Endothelial cell of umbilical vein (primary cell): ENCODE results near the gene IRF8. TPM values are rescaled to one million over a fixed set of nuclear protein-coding genes. Genes with fewer than 3 reads are reported as not detected.

Experiments used
- BruUV-seq: library from RNA; stranded (reverse); fragments of 400-500 nt; replicated peaks from 2 replicates; lab custom pipeline; 2021; lab: Mats Ljungman, UMichigan
- CTCF ChIA-PET: fragments of 300-600, 350-600 bp; sonication (Branson Sonifier 250); formaldehyde crosslinking; loops from one replicate; lab custom pipeline; 2021; ENCODE audit warnings: antibody characterized with exemption, inconsistent platforms; lab: Charles Lee
- POLR2A ChIA-PET: fragments of 300-600, 350-600 bp; sonication (Branson Sonifier 250); formaldehyde crosslinking; loops from one replicate; lab custom pipeline; 2021; ENCODE audit warnings: antibody characterized with exemption, inconsistent platforms; lab: Charles Lee
- DNase-seq: peaks from one replicate; pipeline ENCODE4 v3.0.0-alpha.2; 2011; ENCODE audit warnings: low read depth, low spot score
- FAIRE-seq: peaks from 2 replicates; lab custom pipeline; 2011; peaks lifted over from hg19 to GRCh38; lab: Jason Lieb, UNC
- H2AFZ ChIP-seq: 2 replicates; pipeline ENCODE4 v1.6.0; 2012; ENCODE audit warnings: low read depth, low read length, control low read depth, inconsistent platforms
- H3K27ac ChIP-seq: 2 replicates; pipeline ENCODE4 v1.5.1; 2011; ENCODE audit warnings: low read depth, mild to moderate bottlenecking, control low read depth, low read length, moderate library complexity; ENCODE audit not compliant: insufficient read depth
- H3K27me3 ChIP-seq, 2 experiments: 2 replicates each; pipeline versions ENCODE4 v1.6.0 to v1.6.1; 2011; ENCODE audit warnings: low read length in 2 of 2, mixed read lengths in 1 of 2; ENCODE audit not compliant: control insufficient read depth in 2 of 2, insufficient read depth in 2 of 2
- H3K36me3 ChIP-seq, 2 experiments: 2 replicates in 1 of 2; 3 replicates in 1 of 2; pipeline ENCODE4 v1.5.1; 2011; ENCODE audit warnings: low read length in 2 of 2, mild to moderate bottlenecking in 1 of 2, moderate library complexity in 1 of 2; ENCODE audit not compliant: control insufficient read depth in 2 of 2, insufficient read depth in 2 of 2; ENCODE audit errors: extremely low read depth in 1 of 2
- H3K4me1 ChIP-seq: 3 replicates; pipeline ENCODE4 v1.5.1; 2011; ENCODE audit warnings: mild to moderate bottlenecking, low read length; ENCODE audit not compliant: control insufficient read depth, insufficient read depth; ENCODE audit errors: extremely low read depth
- H3K4me2 ChIP-seq: 2 replicates; pipeline ENCODE4 v1.6.1; 2011; ENCODE audit warnings: low read length, control low read depth, mixed read lengths; ENCODE audit not compliant: insufficient read depth
- H3K4me3 ChIP-seq, 3 experiments: fragments of 200-600 bp in 1 of 3; sonication (generic), shearing (Covaris generic) in 1 of 3; replicated peaks in 1 of 3; 2 replicates each; pipeline ENCODE4 v1.5.1; 2011 to 2016; ENCODE audit warnings: control low read depth in 3 of 3, low read length in 3 of 3, mild to moderate bottlenecking in 2 of 3, inconsistent platforms in 1 of 3, low read depth in 1 of 3, moderate library complexity in 1 of 3; ENCODE audit not compliant: insufficient read depth in 1 of 3
- H3K79me2 ChIP-seq: 2 replicates; pipeline ENCODE4 v1.6.0; 2012; ENCODE audit warnings: low read length, inconsistent platforms; ENCODE audit not compliant: control insufficient read depth, insufficient read depth
- H3K9ac ChIP-seq: replicated peaks from 2 replicates; pipeline ENCODE3; 2011; ENCODE audit warnings: low read length, control low read depth; ENCODE audit not compliant: insufficient read depth; ENCODE audit errors: extremely low read depth
- H3K9me1 ChIP-seq: replicated peaks from 3 replicates; pipeline ENCODE4 v1.6.0; 2011; ENCODE audit warnings: mild to moderate bottlenecking, low read length; ENCODE audit not compliant: control insufficient read depth, insufficient read depth; ENCODE audit errors: extremely low read depth
- H3K9me3 ChIP-seq: replicated peaks from 2 replicates; pipeline ENCODE4 v1.5.1; 2012; ENCODE audit warnings: low read length, inconsistent platforms; ENCODE audit not compliant: control insufficient read depth, insufficient read depth
- H4K20me1 ChIP-seq: replicated peaks from 2 replicates; pipeline ENCODE3; 2011; ENCODE audit warnings: mild to moderate bottlenecking, low read length; ENCODE audit not compliant: control insufficient read depth, insufficient read depth; ENCODE audit errors: extremely low read depth
- EZH2 ChIP-seq: IDR thresholded peaks from 2 replicates; pipeline ENCODE4 v1.6.1; 2012; ENCODE audit warnings: borderline replicate concordance, low read depth, mild to moderate bottlenecking, moderate library complexity, low read length, inconsistent platforms; ENCODE audit not compliant: severe bottlenecking
- FOS ChIP-seq: IDR thresholded peaks from 2 replicates; pipeline ENCODE4 v1.6.1; 2011; ENCODE audit warnings: mild to moderate bottlenecking, low read length, moderate library complexity, borderline replicate concordance; ENCODE audit not compliant: insufficient read depth
- GATA2 ChIP-seq: IDR thresholded peaks from 2 replicates; pipeline ENCODE4 v1.7.0; 2011; ENCODE audit warnings: low read depth, mild to moderate bottlenecking, moderate library complexity, mixed read lengths, low read length; ENCODE audit not compliant: insufficient read length, insufficient read depth
- JUN ChIP-seq: IDR thresholded peaks from 2 replicates; pipeline ENCODE4 v1.6.1; 2011; ENCODE audit warnings: borderline replicate concordance, low read depth; ENCODE audit not compliant: insufficient read length, insufficient read depth
- MYC ChIP-seq: IDR thresholded peaks from one replicate; pipeline ENCODE4 v1.6.1; 2011; ENCODE audit warnings: mild to moderate bottlenecking, low read depth, low read length
- POLR2A ChIP-seq: IDR thresholded peaks from 2 replicates; pipeline ENCODE4 v1.6.1; 2012; ENCODE audit warnings: low read depth, mild to moderate bottlenecking, control low read depth, low read length
- POLR2AphosphoS5 ChIP-seq: IDR thresholded peaks from 2 replicates; pipeline ENCODE4 v1.6.1; 2012; ENCODE audit warnings: low read depth, mild to moderate bottlenecking, control low read depth, low read length, moderate library complexity; ENCODE audit not compliant: insufficient read depth
- dilution Hi-C: fragments of 300-500 bp; cut with MboI; formaldehyde crosslinking; loops from one replicate; pipeline ENCODE4 v1.15.0; 2019; ENCODE audit warnings: low sequenced_read_pairs; ENCODE audit not compliant: extremely low pct_ligation_motif_present
- intact Hi-C: fragments of 100-400 bp; cut with micrococcal nuclease; formaldehyde crosslinking; loops from one replicate; pipeline ENCODE4 v1.10.0; 2022
- polyA plus RNA-seq, 4 experiments: library from polyadenylated mRNA; depleted of rRNA in 3 of 4; stranded (reverse) in 3 of 4; unstranded in 1 of 4; fragments of >200 nt; gene quantifications; 2 replicates each; pipeline versions ENCODE4 v1.2.1 to v1.2.3, GENCODE V29; 2011 to 2012; ENCODE audit warnings: missing spikeins in 1 of 4
- total RNA-seq: library from RNA; stranded (reverse); gene quantifications from 2 replicates; pipeline ENCODE4 v1.2.3, GENCODE V29; 2021
- TF ChIP-seq, protein P1 (sequence below), 2 donors: IDR thresholded peaks; 1 replicate in 1 of 2; 2 replicates in 1 of 2; pipeline ENCODE4 v1.5.1; 2011; ENCODE audit warnings: low read length in 2 of 2, mild to moderate bottlenecking in 2 of 2, moderate library complexity in 2 of 2, control low read depth in 1 of 2, inconsistent platforms in 1 of 2, low read depth in 1 of 2; ENCODE audit not compliant: insufficient read depth in 1 of 2; ENCODE audit errors: extremely low read depth in 1 of 2
- TF ChIP-seq, protein P2 (sequence below): IDR thresholded peaks from 2 replicates; pipeline ENCODE4 v1.6.1; 2011; ENCODE audit not compliant: insufficient read depth, insufficient read length

Gene IRF8
- total and polyA plus RNA-seq, 2 donors (not counting 3 experiments of a cell fraction or from before 2014, with no cell fraction given), result not detected

DNA sequence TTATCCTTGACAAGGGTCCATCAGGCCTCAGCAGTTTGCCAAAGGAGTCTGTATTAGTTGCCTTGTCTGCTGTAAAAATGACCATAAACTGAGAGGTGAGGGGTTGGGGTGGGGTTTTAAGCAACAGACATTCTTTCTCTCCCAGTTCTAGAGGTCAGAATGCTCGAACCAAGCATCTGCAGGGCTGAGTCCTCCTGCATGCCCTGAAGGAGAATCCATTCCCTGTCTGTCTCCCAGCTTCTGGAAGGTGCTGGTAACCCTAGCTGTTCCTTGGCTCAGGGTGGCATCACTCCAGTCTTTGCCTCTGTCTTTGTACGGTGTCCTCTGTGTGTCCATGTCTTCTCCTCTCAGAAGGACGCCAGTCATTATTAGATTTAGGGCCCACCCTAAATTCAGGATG is 17.5 kb upstream of the IRF8 start:
- Histone ChIP-seq H3K4me2 (no peak overlapping the region), H4K20me1 (no peaks in the 10 kb centered on the region), H3K9ac (no peak overlapping the region), H3K9me1 (no peaks in the 10 kb centered on the region), H3K4me1 (peaks cover 3% of the 10 kb centered on the region), H3K9me3 (no peaks in the 10 kb centered on the region), H3K27me3 (peaks cover 5 to 18% of the 10 kb centered on the region in 2 experiments), H3K4me3 (no peak overlapping the region), H3K27ac (no peak overlapping the region), H3K79me2 (no peaks in the 10 kb centered on the region), H2AFZ (no peak overlapping the region), H3K36me3 (no peaks in the 10 kb centered on the region)
- TF ChIP-seq MYC, result no peak
- TF ChIP-seq JUN, result no peak
- no peak for TF ChIP-seq EZH2
- TF ChIP-seq, protein P1, sequence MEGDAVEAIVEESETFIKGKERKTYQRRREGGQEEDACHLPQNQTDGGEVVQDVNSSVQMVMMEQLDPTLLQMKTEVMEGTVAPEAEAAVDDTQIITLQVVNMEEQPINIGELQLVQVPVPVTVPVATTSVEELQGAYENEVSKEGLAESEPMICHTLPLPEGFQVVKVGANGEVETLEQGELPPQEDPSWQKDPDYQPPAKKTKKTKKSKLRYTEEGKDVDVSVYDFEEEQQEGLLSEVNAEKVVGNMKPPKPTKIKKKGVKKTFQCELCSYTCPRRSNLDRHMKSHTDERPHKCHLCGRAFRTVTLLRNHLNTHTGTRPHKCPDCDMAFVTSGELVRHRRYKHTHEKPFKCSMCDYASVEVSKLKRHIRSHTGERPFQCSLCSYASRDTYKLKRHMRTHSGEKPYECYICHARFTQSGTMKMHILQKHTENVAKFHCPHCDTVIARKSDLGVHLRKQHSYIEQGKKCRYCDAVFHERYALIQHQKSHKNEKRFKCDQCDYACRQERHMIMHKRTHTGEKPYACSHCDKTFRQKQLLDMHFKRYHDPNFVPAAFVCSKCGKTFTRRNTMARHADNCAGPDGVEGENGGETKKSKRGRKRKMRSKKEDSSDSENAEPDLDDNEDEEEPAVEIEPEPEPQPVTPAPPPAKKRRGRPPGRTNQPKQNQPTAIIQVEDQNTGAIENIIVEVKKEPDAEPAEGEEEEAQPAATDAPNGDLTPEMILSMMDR (IDR thresholded peaks at IDR 0.05; ENCODE audit: extremely low read depth in 1 of 2, insufficient read depth in 1 of 2, low read depth in 1 of 2, low read length in 2 of 2), result no peak
- ChIA-PET CTCF (interaction anchor here (1.2 kb wide), 1 partner anchor 11 kb away, joined by 3 read pairs; no protein-coding TSS in a partner anchor), POLR2A (no interaction called here)
- BruUV-seq, result no TSS peak
- dilution Hi-C loops, result no loop called here
- no peak for FAIRE-seq
- intact Hi-C loops, result no loop called here
- DNase-seq, result no peak

DNA sequence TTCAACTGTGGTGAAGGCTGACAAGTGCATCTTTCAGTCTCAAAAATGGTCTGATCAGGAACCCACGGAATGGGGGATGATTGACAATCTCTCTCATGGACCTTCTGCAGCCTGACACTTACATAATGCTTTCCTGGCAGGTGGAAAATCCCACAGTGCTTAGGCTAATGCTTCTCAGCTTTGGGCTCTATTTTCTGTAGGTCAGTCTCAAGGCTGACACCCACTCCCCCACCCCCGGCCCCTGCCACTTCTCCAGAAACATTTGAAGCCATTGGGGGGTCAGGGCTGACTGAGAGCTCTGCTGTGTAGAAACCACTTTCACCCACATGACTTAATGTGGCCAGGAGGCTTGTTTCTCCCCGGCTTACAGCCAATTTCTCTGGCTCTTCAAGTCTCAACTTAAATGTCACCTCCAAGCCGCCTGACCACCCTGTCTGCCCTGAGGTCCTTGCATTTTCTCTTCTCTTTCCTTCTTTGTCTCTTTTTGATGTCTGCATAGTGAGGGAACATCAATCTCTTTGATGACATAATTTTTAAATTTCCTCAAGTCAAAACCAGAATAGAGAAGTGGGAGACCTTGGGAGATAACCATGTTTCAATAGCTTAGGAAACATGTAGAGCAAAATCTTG is 16.7 kb upstream of the IRF8 start:
- H3K4me1 ChIP-seq, result peaks cover 3% of the 10 kb centered on the region
- H4K20me1 ChIP-seq, result no peaks in the 10 kb centered on the region
- H3K79me2 ChIP-seq, result no peaks in the 10 kb centered on the region
- H3K36me3 ChIP-seq, result no peaks in the 10 kb centered on the region
- BruUV-seq, result no TSS peak
- H3K4me3 ChIP-seq, result no peak overlapping the region
- intact Hi-C loops, result no loop called here
- no peaks in the 10 kb centered on the region for H3K9me1 ChIP-seq
- H3K27me3 ChIP-seq, result peaks cover 5 to 18% of the 10 kb centered on the region in 2 experiments
- no peak for TF ChIP-seq JUN
- no peak for TF ChIP-seq GATA2
- TF ChIP-seq POLR2AphosphoS5, result no peak
- TF ChIP-seq, protein P2, sequence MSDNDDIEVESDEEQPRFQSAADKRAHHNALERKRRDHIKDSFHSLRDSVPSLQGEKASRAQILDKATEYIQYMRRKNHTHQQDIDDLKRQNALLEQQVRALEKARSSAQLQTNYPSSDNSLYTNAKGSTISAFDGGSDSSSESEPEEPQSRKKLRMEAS, result no peak
- no peak for TF ChIP-seq EZH2
- TF ChIP-seq, protein P1 (IDR thresholded peaks at IDR 0.05; ENCODE audit: extremely low read depth in 1 of 2, insufficient read depth in 1 of 2, low read depth in 1 of 2, low read length in 2 of 2), result no peak
- TF ChIP-seq FOS, result no peak
- TF ChIP-seq MYC, result no peak
- no peak for TF ChIP-seq POLR2A
- no peak overlapping the region for H3K4me2 ChIP-seq
- dilution Hi-C loops, result no loop called here
- DNase-seq (no peak), FAIRE-seq (no peak)
- H3K9ac ChIP-seq, result no peak overlapping the region
- H3K27ac ChIP-seq, result no peak overlapping the region
- POLR2A ChIA-PET, result no interaction called here
- CTCF ChIA-PET, result interaction anchor here (1.2 kb wide), 1 partner anchor 10 kb away, joined by 3 read pairs; no protein-coding TSS in a partner anchor
- no peak overlapping the region for H2AFZ ChIP-seq
- no peaks in the 10 kb centered on the region for H3K9me3 ChIP-seq
